ENCODE results near the gene MTG1.
"Not testable (repeated sequence)": the region's sequence is repeated elsewhere in the genome, so short reads cannot be mapped to it uniquely, and the experiment has no call there.

The MTG1 gene

DNA sequence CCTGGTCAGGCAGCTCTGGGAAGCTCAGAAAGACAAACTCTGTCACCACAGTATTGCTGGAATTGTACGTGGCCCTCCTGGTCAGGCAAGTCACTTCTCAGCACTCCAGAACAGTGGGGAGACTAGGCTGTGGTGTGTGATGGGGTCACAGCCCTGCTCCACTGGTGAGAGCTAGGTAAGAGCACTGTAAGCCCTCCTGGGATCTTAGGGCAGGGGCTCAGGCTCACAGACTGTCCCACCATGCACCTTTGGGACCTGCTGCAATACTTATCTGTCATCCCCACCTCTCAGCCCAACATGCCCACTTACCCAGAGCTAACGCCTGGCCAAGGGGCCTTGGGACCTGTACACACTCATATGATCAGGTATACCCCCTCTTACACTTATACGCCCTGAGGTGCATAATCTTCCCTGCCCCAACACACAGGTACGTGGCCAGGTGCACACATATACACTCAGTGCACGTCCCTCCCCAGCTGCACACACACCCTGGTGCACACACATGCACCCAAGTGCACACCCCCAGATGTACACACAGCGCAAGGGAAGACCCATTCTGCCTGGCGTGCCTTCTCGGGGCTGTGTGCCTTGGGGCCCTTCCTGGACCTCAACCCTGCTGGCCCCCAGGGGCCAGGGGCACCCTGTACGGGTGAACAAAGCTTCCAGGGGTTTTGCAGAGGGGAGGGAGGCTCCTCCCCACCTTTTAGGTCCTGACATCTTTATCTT lies 38.1 kb downstream of the MTG1 start:
- not testable (repeated sequence) for DNase-seq

DNA sequence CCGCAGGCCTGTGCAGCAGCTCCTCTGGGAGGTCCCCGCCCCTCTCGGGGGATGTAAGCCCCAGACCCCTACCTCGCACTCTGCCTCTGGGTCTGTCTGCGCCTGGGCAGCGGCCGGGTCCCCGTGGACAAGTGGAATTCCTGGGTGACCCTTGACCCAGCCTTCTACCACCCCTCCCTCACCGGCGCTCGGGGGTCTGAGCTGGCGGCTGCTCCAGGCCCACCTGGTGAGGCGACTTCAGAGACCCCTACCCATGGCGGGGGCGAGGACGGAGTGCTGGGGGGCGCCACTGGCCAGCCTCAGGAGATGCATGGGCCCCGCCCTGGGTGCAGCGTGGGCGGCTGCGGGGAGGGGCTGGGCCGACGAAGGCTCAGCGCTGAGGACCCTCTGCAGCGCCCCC lies 38.8 kb downstream of the MTG1 start:
- not testable (repeated sequence) for DNase-seq

DNA sequence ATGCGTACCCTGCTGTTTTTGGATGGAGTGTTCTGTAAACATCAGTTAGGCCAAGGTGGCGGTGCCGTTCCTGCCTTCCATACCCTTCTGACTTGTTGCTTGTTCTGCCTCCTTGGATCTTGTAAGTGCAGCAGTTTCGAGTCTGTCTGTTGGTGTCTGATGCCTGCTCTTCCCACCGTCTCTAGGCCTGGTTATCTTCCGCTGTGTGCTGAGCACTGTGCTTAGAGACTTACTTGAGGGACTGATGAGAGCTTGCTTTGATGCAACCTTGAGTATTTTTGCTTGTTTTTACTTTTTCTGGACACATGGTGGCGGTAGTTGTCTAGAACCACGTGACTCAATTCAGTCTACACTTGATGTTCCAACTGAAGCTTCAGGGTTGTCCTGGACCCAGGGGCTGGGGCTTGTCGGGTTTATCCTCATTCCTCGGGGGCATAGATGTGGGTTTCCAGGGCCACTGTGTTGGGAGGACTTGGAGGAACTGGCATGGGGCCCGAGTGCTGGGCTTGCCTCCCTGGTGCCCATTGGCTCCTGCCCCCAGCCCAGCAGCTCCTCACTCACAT lies 44.8 kb downstream of the MTG1 start:
- DNase-seq: peak; percentile 53

DNA sequence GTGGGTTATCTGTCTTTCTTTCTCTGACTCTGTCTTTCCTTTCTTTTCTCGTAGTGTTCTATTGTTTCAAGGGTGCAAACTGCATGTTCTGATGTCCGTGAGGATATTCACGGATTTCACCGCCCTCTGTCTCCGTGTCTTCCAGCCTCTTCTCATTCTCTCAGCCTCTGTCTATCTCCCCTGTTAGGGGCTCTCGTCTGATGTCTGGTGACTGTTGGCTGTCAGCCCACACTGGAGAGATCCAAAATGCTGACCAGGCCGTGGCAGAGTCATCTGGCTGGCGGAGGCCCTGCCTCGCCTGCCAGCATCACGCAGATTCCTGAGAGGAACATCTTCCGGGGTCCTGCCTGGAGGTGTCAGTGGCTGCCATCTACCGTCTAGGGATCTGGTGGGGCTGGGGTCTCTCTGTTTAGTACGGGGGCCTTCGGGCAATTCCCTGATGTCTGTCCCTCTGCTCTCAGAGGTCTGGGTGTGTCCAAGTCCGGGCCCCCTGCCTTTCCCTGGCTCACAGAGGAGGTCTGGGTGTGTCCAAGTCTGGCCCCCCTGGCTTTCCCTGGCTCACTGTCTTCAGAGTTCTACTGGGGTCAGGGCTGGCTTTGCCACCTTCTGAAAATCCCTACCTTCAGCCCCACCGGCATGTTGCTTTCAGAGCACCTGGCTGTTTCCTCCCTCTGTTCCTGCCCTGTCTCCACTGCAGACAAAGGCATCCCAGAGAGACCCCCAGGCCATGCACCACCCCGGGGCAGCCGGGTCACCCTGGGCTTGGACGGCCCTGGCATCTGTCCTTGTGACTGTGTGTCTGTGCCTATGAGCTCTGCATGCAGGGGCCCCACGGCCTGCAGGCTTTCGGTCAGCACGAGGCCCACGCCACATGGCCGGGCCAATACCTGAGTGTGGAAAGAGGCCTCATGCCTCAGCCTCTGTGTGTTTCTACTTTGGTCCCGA lies 45.8 kb downstream of the MTG1 start:
- no peak for DNase-seq

DNA sequence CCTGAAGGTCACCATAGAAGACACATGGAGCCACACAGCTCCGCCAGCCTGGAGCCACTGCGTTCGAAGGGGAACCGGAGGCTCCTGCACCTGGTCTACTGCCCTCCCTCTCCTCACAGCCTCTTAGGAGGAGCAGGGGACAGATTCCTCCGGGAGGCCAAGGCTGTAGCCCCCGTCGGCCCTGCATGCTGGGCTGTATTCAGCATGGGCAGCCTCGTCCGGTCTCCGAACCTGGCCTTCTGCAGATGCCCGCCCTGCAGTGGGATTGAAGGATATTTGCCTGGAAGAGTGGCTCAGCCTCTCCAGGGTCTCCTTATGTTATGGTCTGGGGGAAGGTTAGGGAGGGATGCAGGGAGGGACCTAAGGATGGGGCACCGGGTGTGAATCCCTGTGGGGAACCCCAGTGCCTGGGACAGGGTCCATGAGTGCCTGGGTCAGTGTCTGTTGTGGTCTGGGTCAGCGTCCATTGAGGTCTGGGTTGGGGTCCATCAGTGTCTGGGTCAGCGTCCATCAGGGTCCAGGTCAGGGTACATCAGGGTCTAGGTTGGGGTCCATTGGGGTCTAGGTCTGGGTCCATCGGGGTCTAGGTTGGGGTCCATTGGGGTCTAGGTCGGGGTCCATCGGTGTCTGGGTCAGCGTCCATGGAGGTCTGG lies 46.8 kb downstream of the MTG1 start:
- no peak for DNase-seq

DNA sequence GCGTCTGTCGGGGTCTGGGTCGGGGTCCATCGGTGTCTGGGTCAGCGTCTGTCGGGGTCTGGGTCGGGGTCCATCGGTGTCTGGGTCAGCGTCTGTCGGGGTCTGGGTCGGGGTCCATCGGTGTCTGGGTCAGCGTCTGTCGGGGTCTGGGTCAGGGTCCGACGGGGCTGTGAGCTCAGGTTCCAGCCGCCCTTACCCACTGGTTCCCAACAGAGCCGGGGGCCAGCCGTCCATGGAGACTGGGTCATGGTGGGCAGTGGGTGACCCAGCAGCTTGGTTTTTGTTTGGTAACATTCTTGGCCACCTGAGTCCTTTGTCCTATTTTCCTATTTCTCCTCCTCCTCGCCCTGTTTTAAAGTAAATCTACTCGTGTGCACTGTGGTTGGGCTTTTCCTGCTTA lies 47.4 kb downstream of the MTG1 start:
- not testable (repeated sequence) for DNase-seq

DNA sequence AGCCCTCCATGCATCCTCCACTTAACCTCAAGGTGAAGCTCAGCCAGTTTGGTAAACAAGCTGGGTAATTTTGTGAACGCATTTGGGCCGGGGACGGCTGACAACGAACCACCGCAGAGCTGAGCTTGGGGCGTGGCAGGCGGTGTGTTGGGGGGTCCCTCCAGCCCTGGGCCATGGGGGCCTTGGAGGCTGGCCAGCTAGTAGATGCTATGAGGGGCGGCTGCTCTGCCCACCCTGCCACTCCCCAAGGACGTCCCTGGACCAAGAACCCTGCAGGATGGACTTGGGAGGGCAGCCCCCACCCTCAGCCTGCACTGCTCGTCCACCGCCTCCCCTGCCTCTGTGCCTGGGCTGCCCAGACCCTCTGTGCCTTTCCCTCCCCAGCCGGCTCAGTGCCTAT lies 47.8 kb downstream of the MTG1 start:
- DNase-seq: no peak

DNA sequence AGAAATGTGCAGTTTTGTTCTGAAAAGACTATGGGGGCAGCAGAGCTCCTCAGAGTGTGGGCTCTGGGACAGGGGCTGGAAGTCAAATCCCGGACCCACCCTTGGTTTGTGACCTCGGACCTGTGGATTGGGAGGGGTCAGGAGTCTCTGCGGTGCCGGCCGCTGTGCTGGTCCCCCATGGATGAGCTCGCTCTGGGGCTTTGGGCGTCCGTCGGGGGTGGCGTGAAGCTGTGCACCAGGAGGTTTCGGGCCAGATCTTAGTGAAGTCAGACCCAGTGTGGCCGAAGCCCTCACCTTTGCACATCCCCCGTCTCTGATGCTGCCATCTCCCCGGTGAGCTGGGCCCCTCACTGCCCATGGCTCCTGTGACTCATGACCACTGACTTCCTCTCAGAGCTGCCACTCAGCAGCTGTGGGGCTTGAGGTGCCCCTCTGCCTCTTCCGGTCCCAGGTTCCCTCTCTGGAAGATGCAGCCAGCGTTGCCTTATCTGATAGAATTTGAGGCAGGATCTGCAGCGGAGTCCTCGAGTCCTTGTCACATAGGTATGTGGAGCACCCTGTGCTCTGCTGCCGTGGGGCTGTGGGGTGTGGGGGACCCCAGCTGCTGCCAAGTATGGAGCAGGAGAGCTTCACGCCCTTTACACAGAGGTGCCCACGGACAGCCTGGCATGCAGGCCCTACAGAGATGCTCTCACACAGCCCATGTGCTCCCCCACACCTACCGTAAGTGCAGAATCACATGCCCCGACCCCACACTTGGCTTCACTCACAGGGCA lies 48.4 kb downstream of the MTG1 start:
- DNase-seq: no peak

DNA sequence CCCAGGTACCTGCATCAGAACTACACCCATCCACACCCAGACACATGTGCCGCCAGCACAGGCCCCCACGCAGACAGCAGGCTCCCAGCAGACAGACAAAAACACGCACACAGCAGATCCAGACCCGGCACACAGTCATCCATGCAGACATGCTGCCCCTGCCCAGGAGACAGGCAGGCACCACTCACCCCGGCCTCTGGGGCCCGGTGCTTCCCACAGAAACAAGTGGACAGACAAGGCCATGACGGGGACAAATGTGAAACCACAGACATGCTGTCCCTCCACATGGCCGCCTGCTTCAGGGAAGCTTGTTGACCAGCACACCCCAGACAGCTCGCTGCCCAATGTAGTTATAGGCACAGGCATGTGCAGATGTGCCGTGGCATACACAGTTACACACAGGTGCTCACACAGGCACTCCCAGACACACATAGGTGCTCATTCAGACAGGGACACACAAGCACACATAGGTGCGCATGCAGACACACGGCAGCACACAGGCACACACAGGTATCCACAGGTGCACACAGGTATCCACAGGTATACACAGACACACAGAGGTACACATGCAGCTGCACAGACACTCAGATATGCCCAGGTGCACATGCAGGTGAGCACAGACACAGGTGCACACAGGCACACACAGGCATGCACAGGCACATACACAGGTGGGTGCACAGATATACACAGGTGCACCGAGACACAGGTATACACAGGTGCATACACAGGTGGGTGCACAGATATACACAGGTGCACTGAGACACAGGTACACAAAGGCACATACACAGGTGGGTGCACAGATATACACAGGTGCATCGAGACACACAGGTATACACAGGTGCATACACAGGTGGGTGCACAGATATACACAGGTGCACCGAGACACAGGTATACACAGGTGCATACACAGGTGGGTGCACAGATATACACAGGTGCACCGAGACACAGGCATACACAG lies 49.3 kb downstream of the MTG1 start:
- no peak for DNase-seq

DNA sequence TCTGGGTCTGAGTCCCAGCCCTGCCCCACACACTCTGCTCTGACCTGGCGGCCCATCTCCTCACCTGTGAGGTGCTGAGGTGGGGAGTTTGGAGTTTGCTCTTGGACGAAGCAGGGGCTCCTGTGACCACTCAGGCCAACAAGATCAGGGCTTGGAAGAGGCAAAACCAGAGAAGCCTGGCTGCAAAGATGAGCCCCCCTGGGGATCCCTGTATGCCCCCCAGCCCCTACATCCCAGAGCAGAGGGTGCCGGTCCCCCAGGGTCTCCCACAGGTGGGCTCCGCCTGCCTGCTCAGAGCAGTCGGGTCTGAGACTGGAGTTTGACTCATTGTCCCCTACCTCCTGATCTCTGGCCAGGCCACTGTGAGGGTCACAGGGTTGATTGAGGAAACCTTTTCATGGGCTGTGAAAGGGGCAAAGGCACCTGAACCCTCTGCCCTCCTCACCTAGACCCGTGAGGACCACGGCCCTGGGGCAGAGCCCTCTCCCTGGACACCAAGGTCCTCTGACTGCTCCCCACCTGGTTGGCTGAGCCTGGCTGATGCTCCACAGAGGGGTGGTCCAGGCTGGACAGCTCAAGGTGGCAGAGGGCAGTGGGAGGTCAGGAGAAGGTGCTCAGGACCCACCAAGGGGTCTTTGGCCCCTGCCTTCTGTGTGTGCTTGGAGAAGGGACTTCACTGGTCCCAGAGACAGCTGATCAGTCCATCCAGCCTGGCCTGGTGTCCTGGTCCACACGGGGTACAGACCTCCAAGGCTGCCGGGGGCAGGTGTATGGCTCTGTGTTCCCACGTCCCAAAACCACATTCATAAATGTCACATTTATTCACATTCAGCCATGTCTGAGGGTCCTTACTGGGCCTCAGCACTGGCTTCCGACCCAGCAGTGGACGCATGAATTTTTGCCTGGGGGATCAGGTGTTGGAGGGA lies 50.6 kb downstream of the MTG1 start:
- DNase-seq: no peak

DNA sequence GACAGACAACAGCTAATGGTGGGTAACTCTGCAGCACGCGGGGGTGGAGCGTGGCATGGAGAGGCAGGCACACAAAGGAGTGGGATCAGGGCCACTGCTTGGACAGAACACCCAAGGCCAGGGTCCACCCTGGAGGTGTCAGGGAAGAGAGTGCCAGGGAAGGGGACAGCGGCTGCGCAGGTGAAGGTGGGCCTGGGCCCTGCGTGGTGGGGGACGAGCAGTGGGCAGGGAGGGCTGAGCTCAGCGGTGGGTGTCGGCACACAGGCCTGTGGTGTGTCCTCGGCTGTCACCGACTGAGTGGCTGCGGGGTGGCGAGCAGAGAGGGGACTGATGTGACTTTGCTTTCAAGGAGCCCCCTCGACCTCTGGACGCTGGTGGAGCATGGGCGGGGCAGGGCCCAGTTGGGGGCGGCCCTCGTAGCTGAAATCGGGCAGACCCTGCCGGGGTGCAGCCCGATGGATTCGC lies 51.3 kb downstream of the MTG1 start:
- no peak for DNase-seq

DNA sequence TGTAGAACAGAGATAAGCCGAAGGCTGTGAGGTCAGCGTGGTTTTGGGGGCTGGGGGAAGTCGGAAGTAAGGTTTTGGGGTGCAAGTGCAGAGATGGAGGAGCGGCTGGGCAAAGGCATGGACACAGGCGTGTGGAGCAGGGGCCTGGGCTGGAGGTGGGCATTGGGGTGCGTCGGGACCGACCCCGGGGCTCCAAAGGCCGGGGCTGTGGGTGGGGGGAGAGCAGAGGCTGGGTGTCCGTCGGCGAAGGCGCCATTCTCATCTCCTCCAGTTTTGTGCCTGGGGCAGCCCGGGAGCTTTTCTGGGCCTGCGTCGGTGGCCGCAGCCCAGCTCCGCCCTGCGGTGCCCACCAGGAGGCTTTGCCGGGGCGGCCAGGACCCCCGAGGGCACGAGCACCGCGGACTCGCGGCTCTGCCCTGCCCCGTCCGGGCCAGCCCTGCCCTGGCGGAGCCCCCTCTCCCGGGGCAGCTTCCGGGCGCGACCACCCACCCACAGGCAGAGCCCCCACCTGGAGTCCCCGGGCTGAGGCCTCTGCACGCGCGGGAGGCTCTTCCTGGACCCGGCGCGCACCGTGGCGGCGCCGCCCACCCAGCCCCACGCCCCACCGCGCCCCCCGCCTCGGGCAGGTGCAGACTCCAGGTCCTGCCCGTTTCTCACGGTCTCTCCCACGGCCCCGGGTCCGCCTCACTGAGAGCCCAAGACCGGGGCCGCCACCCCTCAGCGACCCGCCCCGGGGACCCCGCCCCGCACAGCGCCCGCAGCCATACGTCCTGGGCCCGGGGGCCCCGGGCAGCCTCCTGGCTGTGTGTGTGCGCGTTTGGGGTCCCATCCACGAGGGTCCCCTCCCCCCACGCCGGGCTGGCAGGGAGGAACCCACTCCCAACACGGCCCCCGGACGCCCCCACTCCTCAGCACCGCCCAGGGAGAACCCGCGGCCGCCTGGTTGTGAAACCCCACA lies 52.1 kb downstream of the MTG1 start:
- DNase-seq: no peak

DNA sequence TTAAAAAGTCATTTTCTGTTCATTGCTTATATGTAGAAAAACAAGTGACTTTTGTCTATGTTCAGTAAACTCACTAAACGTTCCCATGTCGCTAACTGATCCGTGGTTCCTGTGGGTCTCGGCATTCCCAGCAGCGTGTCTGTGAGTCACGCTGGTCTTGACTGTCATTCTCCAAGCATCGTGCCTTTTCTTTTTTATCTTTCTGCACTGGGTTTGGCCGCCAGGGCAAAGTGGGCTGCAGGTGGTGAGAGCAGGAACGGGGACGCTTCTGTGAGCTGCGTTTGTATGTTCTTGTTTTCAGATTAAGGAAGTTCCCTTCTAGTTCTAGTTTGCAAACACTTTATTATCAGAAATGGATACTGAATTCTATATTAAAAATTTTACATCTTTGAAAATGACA lies 53.0 kb downstream of the MTG1 start:
- no peak for DNase-seq

DNA sequence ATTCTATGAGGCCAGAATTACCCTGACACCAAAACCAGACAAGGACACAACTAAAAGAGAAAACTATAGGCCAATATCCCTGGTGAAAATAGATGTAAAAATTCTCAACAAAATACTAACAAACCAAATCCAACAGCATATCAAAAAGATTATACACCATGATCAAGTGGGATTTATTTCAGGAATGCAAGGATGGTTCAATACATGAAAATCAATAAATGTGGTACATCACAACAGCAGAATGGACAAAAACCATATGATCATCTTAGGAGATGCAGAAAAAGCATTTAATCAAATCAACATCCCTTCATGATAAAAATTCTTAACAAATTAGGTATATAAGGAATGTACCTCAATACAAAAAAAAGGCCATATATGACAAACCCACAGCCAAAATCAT lies 54.2 kb downstream of the MTG1 start:
- DNase-seq: peak; percentile 19

DNA sequence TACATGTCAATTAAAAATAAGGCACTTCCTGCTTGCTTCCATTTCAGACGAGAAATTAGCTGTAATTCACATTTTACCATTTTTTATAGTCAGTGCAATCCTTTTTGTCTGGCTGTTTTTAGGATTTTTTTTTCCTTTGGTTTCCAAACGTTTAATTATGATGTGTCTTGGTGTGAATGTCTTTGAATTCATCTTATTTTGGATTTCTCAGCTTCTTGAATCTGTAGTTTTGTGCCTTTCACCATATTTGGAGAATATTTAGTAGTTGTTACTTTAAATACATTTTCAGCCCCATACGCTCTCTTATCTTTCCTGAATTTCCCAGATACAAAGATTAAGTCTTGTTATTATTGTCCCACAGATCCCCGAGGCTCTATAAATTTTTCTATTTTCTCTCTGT lies 57.4 kb downstream of the MTG1 start:
- DNase-seq: no peak

DNA sequence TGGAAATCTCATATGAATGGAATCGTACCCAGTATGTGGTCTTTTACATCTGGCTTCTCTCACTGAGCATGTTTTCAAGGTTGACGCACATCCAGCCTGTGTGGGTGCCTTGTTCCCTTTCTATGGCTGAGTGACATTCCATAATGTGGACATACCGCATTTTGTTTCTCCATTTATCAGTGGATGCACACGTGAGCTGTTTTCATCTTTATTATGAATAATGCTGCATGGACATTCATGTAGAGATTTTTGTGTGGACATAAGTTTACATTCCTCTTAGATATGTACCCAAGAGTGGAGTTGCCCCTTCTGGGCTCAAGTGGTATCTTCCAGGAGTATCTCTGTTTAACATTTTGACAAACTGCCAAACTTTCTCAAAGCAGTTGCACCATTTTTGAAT lies 58.5 kb downstream of the MTG1 start:
- no peak for DNase-seq

DNA sequence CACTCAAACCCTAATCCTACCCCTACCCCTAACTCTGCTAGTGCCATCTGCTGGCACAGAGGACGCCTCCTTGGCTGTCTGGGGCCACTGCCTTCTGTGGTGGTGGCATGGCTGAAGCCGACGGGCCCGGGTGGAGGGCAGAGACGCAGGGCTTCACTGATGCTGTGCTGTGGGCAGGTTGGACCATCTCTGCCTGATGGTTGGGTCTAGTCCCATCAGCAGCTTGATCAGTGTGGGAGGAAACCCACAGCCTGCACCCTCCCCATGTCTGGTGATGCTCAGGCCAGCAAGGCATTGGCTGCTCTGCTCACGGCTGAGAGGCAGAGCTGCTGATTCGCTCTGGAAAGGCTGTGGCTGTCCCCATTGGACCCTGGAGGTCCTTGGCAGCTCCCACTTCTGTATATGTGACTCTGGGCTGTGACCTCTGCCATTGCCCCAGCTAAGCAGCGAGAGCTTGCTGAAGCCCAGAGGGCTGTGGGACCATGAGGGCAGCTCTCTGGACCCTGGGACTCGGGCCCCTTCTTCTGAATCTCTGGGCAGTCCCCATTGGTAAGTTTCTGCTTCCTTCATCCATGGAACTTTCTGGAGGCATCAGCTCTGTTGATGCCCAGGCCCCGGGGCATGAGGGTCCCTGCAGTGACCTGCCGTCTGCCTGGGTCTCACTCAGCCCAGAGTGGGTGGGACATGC lies 59.7 kb downstream of the MTG1 start, which contains the start of gene SCART1:
SCART1 (plus strand) TSS at position 430 of the 688 bp plus-strand sequence; CDS start at position 483, 53 bp downstream.
- no peak for DNase-seq
